ENCODE data around the gene CFAP100.

The CFAP100 gene

DNA sequence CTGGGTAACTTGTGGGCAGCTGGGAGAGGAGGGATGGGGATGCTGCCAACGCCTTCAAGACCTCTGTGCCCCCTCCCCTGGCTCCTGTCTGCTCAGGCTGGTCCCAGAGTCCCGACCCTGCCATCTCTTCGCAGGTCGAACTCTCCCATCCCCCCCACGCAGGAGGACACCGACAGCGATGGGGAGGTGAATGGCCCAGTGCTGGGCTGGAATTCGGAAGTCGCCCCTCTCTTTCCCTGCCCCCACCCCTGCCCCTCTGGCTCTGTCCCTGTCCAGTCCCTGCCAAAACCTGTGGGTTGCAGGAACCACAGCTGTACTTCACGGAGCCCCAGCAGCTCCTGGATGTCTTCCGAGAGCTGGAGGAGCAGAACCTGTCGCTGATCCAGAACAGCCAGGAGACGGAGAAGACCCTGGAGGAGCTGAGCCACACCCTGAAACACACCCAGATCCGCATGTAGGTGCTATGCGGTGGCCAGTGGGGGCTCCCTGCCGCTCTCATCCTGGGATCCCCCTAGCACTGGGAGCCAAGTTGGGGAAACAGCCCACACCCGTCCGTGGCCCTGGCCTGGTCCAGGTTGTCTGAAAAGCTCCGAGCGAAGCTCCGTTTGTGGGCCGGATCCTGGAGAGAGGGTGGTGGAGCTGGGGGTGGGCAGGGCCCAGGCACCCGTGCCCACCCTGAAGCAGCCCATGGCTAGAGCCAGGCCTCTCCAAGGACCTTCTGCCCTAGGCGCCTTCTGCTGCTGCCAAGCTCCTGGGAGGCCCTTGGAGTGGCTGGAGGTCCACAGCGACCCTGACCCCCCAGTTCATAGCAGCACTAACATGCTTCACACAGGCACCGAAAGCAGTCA lies 28.7 kb downstream of the CFAP100 start:
- Histone ChIP-seq H3K9ac (ENCODE audit: insufficient read length) (no peak overlapping the region), H3K36me3 (ENCODE audit: insufficient read depth, low read length) (no peaks in the 10 kb centered on the region), H3K9me3 (ENCODE audit: low read depth, low read length) (peaks cover 6% of the 10 kb centered on the region; the same call in 1 of the 2 replicates), H3K27ac (no peak overlapping the region), H3K4me3 (no peak overlapping the region)
- TF ChIP-seq FOXP2 (optimal IDR thresholded peaks at IDR 0.05; ENCODE audit: control extremely low read depth, extremely low read length, insufficient read depth) = no peak
- no peak for TF ChIP-seq POLR2AphosphoS5 (IDR thresholded peaks at IDR 0.05; ENCODE audit: borderline replicate concordance, low read depth, low read length)
- DNase-seq (ENCODE audit: low read depth, low spot score) = no peak

DNA sequence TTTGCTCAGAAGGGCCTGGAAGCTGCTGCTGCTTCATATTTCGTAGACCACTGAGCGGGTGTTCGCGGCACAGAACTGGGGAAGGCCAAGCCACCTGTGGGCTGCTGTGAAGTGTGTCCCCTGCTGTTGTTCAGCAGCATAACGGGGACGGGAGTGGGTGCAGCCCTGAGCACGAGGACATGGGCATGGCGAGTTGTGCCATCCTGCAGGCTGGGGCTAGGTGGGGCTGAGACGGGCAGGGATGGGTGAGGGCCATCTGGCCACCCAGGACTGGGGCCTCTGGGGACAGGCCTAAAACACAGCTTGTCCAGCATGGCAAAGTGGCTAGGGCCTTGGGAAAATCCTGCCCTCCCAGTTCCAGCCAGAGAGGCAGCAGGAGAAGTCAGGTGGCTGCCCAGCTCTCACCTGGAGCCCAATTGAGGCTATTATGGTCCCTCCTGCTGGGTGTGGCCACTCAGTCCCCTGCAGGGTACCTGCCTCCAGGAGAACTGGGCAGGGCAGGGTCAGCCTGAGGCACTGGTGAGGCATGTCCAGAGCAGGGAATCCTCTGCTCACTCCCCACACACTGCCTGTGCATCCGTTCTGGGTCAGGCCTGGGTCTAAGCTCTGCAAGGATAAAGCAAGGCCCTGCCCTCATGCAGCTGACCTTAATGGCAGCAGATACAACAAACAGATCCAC lies 29.5 kb downstream of the CFAP100 start:
- TF ChIP-seq EZH2 (IDR thresholded peaks at IDR 0.05) (no peak), POLR2AphosphoS5 (IDR thresholded peaks at IDR 0.05; ENCODE audit: borderline replicate concordance, low read depth, low read length) (no peak), FOXP2 (optimal IDR thresholded peaks at IDR 0.05; ENCODE audit: control extremely low read depth, extremely low read length, insufficient read depth) (no peak)
- DNase-seq (ENCODE audit: low read depth, low spot score) = no peak
- H3K9me3 ChIP-seq (ENCODE audit: low read depth, low read length) = peaks cover 6% of the 10 kb centered on the region; the same call in 1 of the 2 replicates

DNA sequence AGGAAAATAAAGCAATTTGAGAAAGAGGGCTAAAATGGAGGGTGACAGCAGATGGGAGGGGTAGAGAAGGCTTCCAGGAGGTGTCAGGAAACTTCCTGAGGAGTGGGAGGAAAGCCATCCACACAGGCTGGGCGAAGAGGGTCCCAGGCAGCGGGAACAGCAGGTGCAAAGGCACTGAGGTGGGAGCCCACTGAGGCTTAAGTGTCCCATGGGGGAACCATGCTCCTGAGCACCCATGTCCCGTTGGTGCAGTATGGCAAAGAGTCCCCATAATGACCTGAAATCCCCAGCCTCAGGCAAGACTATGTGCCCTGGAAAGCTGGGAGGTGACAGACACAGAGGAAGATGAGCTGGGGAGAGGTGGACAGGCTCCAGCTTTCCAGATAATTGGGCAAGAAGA lies 30.0 kb downstream of the CFAP100 start:
- H3K36me3 ChIP-seq (ENCODE audit: insufficient read depth, low read length) = no peaks in the 10 kb centered on the region
- H3K27ac ChIP-seq = no peak overlapping the region
- H3K9ac ChIP-seq (ENCODE audit: insufficient read length) = no peak overlapping the region
- no peak for DNase-seq (ENCODE audit: low read depth, low spot score)
- H3K4me3 ChIP-seq = no peak overlapping the region
- peaks cover 6% of the 10 kb centered on the region; the same call in 1 of the 2 replicates for H3K9me3 ChIP-seq (ENCODE audit: low read depth, low read length)
- no peak for TF ChIP-seq EZH2 (IDR thresholded peaks at IDR 0.05)
- TF ChIP-seq FOXP2 (optimal IDR thresholded peaks at IDR 0.05; ENCODE audit: control extremely low read depth, extremely low read length, insufficient read depth) = no peak
- no peak for TF ChIP-seq POLR2AphosphoS5 (IDR thresholded peaks at IDR 0.05; ENCODE audit: borderline replicate concordance, low read depth, low read length)

More for the DNA sequence above, 29.5 kb downstream of the CFAP100 start:
- Histone ChIP-seq H3K9ac (ENCODE audit: insufficient read length) (no peak overlapping the region), H3K36me3 (ENCODE audit: insufficient read depth, low read length) (no peaks in the 10 kb centered on the region), H3K27ac (no peak overlapping the region), H3K4me3 (no peak overlapping the region)

DNA sequence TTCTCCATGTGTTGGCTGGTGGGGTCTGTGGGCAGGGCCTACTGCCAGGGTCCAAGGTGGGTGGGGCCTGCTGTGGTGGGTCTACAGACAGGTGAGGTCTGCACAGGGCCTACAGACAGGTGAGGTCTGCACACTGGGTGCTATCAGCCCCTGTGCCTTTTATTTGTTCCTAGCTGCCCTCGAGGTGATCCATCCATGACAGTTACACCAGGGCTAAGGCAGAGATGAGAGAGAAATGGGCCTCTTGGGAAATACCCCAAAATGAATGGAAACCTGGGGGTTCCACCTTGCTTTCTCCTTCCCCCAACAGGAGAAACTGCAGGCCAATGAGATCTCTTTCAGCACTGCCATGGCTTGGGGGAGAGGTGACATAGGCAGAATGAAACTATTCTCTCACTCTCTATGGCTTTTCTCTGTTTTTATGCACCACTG lies 36.4 kb downstream of the CFAP100 start:
- Histone ChIP-seq H3K36me3 (ENCODE audit: insufficient read depth, low read length) (peaks cover 7% of the 10 kb centered on the region; the same call in 1 of the 2 replicates), H3K27ac (no peak overlapping the region), H3K9ac (ENCODE audit: insufficient read length) (no peak overlapping the region), H3K9me3 (ENCODE audit: low read depth, low read length) (peaks cover 1% of the 10 kb centered on the region; the same call in 1 of the 2 replicates), H3K4me3 (no peak overlapping the region)
- TF ChIP-seq FOXP2 (optimal IDR thresholded peaks at IDR 0.05; ENCODE audit: control extremely low read depth, extremely low read length, insufficient read depth) = no peak
- peak; percentile 35; the same call in 1 of the 2 replicates for TF ChIP-seq POLR2AphosphoS5 (IDR thresholded peaks at IDR 0.05; ENCODE audit: borderline replicate concordance, low read depth, low read length)
- TF ChIP-seq EZH2 (IDR thresholded peaks at IDR 0.05) = no peak
- DNase-seq (ENCODE audit: low read depth, low spot score) = no peak

- peaks cover 20% of the 10 kb centered on the region for H3K36me3 ChIP-seq (ENCODE audit: insufficient read depth, low read length)
- no peak overlapping the region for H3K4me3 ChIP-seq
- peak overlapping the region; percentile 55 for H3K27ac ChIP-seq
- no peaks in the 10 kb centered on the region for H3K9me3 ChIP-seq (ENCODE audit: low read depth, low read length)
- TF ChIP-seq POLR2AphosphoS5 (IDR thresholded peaks at IDR 0.05; ENCODE audit: borderline replicate concordance, low read depth, low read length) = no peak
- TF ChIP-seq FOXP2 (optimal IDR thresholded peaks at IDR 0.05; ENCODE audit: control extremely low read depth, extremely low read length, insufficient read depth) = no peak
- TF ChIP-seq EZH2 (IDR thresholded peaks at IDR 0.05) = no peak
- no peak for DNase-seq (ENCODE audit: low read depth, low spot score)
- H3K9ac ChIP-seq (ENCODE audit: insufficient read length) = no peak overlapping the region
Measured at GRCh38 chr3:126432361-126433104, 37.8 kb downstream of the CFAP100 start.

GRCh38 chr3:126433105-126433430 lies 38.4 kb downstream of the CFAP100 start:
- Histone ChIP-seq H3K9me3 (ENCODE audit: low read depth, low read length) (no peaks in the 10 kb centered on the region), H3K27ac (peak overlapping the region; percentile 55), H3K36me3 (ENCODE audit: insufficient read depth, low read length) (peaks cover 25% of the 10 kb centered on the region), H3K9ac (ENCODE audit: insufficient read length) (no peak overlapping the region), H3K4me3 (no peak overlapping the region)
- TF ChIP-seq EZH2 (IDR thresholded peaks at IDR 0.05) = no peak
- TF ChIP-seq POLR2AphosphoS5 (IDR thresholded peaks at IDR 0.05; ENCODE audit: borderline replicate concordance, low read depth, low read length) = no peak
- TF ChIP-seq FOXP2 (optimal IDR thresholded peaks at IDR 0.05; ENCODE audit: control extremely low read depth, extremely low read length, insufficient read depth) = no peak
- no peak for DNase-seq (ENCODE audit: low read depth, low spot score)

GRCh38 chr3:126433496-126434263 lies 39.0 kb downstream of the CFAP100 start:
- Histone ChIP-seq H3K36me3 (ENCODE audit: insufficient read depth, low read length) (peaks cover 31% of the 10 kb centered on the region), H3K9ac (ENCODE audit: insufficient read length) (no peak overlapping the region), H3K4me3 (no peak overlapping the region), H3K9me3 (ENCODE audit: low read depth, low read length) (no peaks in the 10 kb centered on the region), H3K27ac (no peak overlapping the region)
- no peak for DNase-seq (ENCODE audit: low read depth, low spot score)
- no peak for TF ChIP-seq FOXP2 (optimal IDR thresholded peaks at IDR 0.05; ENCODE audit: control extremely low read depth, extremely low read length, insufficient read depth)
- no peak for TF ChIP-seq POLR2AphosphoS5 (IDR thresholded peaks at IDR 0.05; ENCODE audit: borderline replicate concordance, low read depth, low read length)
- TF ChIP-seq EZH2 (IDR thresholded peaks at IDR 0.05) = no peak

Data from SK-N-MC (cell line).